Tibial nerve (tissue), 3 donors: ENCODE data around the gene RNF167.

ENCODE experiments used
- CTCF ChIP-seq, 5 experiments: fragments of 200-600 bp in 3 of 5; fragments of 450-650 bp in 2 of 5; sonication (generic) in 3 of 5; IDR thresholded peaks; one replicate each; pipeline ENCODE4 v1.5.1; 2016 to 2019; ENCODE audit warnings: antibody characterized with exemption in 5 of 5, mild to moderate bottlenecking in 3 of 5, moderate library complexity in 2 of 5
- POLR2A ChIP-seq, 2 donors: fragments of 450-650 bp; IDR thresholded peaks; one replicate each; pipeline ENCODE4 v1.6.1; 2017; ENCODE audit warnings: antibody characterized with exemption in 2 of 2, mild to moderate bottlenecking in 2 of 2, moderate library complexity in 2 of 2

DNA sequence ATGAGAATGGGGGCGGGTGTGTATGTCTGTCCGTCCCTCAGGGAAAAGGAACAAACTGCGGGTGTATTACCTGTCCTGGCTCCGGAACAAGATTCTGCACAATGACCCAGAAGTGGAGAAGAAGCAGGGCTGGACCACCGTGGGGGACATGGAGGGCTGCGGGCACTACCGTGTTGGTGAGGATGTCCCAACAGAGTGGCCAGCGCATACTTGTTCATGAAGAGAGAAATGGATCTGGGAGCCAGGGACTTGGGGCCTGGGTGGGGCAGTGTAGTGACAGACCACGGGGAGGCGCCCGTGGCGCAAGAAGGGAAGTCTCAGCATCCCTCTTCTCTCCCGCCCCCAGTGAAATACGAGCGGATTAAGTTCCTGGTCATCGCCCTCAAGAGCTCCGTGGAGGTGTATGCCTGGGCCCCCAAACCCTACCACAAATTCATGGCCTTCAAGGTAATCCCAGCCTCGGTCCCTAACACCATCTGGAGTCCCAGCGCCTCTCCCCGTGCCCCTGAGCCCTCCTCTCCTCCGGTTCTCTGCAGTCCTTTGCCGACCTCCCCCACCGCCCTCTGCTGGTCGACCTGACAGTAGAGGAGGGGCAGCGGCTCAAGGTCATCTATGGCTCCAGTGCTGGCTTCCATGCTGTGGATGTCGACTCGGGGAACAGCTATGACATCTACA is 44.3 kb upstream of the RNF167 start:
- no peak for TF ChIP-seq CTCF (IDR thresholded peaks at IDR 0.05)
- TF ChIP-seq POLR2A (IDR thresholded peaks at IDR 0.05) = no peak
